Tibial nerve (tissue), 4 donors: ENCODE results near the gene MOGAT3.

Source experiments
- CTCF ChIP-seq, 5 experiments: fragments of 200-600 bp in 3 of 5; fragments of 450-650 bp in 2 of 5; sonication (generic) in 3 of 5; IDR thresholded peaks; one replicate each; pipeline ENCODE4 v1.5.1; 2016 to 2019; ENCODE audit warnings: antibody characterized with exemption in 5 of 5, mild to moderate bottlenecking in 3 of 5, moderate library complexity in 2 of 5
- EP300 ChIP-seq, 2 donors: sonication (generic); formaldehyde crosslinking; IDR thresholded peaks; one replicate each; pipeline ENCODE4 v1.6.1; 2017; ENCODE audit warnings: antibody characterized with exemption in 2 of 2, mild to moderate bottlenecking in 1 of 2
- POLR2A ChIP-seq, 2 donors: fragments of 450-650 bp; IDR thresholded peaks; one replicate each; pipeline ENCODE4 v1.6.1; 2017; ENCODE audit warnings: antibody characterized with exemption in 2 of 2, mild to moderate bottlenecking in 2 of 2, moderate library complexity in 2 of 2

- TF ChIP-seq POLR2A (IDR thresholded peaks at IDR 0.05) (no peak), CTCF (IDR thresholded peaks at IDR 0.05) (no peak), EP300 (IDR thresholded peaks at IDR 0.05) (no peak)
These were observed 353 bp downstream of the MOGAT3 start for GRCh38 chr7:101200504-101200861.
